Activated CD4-positive, alpha-beta T cell treated with anti-CD3 and anti-CD28 coated beads, Interleukin-2, amount 50 U/mL, for 4 hours (primary cell): ENCODE data around the gene MAPK10.
"Not testable (repeated sequence)": the region's sequence is repeated elsewhere in the genome, so short reads cannot be mapped to it uniquely, and the experiment has no call there.

ENCODE experiments used
- DNase-seq, 2 experiments: peaks; one replicate each; pipeline ENCODE4 v3.0.0-alpha.2; 2020

Gene MAPK10

GRCh38 chr4:86178211-86178610 is 181.6 kb downstream of the MAPK10 start:
- no peak for DNase-seq

DNA sequence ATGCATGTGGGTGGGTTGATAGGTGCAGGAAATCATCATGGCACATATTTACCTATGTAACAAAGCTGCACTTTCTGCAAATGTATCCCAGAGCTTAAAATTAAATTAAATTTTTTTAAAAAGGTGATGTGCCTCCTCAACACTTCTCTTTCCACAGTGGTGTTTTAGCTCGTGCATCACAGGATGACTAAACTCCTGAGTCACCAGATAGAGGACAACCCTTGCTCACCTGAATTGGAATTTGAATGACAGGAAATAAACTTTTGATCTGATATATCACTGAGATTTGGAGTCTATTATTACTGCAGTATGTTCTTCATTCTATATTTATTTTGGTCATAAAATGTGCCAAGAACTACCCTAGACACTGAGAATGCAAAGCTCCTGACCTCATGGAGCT is 185.3 kb downstream of the MAPK10 start:
- no peak for DNase-seq

DNA sequence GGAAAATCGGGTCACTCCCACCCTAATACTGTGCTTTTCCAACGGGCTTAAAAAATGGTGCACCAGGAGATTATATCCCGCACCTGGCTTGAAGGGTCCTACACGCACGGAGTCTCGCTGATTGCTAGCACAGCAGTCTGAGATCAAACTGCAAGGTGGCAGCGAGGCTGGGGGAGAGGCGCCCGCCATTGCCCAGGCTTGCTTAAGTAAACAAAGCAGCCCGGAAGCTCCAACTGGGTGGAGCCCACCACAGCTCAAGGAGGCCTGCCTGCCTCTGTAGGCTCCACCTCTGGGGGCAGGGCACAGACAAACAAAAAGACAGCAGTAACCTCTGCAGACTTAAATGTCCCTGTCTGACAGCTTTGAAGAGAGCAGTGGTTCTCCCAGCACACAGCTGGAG is 191.5 kb downstream of the MAPK10 start:
- DNase-seq = not testable (repeated sequence)

DNA sequence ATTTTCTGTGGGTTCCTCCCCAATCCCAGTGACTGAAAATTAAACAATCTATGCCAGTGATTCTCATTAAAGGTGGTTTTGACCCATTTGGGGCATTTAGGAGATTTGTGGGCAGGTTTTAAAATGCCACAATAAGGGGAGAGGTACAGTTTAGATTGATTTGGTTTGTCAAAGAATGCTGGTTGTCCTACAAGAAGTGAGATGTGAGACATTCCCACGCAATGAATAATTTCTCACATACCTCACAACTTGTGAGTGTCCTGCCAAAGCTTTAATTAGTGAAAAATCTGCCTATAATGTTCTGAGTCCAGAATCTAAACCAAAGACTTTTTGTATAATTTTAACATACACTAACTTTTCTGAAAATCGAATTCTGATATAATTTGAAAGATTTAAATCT is 199.4 kb downstream of the MAPK10 start:
- no peak for DNase-seq

GRCh38 chr4:86159216-86159615 is 200.6 kb downstream of the MAPK10 start:
- DNase-seq = no peak

DNA sequence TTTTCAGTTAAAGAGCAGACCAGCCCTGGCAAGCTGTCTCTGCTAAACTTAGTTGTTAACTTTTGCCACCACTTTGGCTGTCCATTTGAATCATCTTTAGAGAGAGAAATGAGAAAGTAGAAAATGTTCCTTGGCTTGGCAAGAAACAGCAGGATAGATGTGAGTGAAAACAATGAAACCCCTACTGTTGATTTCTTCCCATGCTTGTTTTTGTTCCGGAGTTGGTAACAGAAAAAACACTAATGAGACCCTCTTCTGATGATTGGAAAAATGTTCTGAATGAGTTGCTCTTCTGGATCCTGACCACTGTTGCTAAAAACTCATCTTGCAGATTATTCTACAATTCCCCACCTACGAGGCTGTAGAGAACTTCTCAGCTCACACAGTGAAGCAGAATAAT is 203.3 kb downstream of the MAPK10 start:
- DNase-seq = no peak

DNA sequence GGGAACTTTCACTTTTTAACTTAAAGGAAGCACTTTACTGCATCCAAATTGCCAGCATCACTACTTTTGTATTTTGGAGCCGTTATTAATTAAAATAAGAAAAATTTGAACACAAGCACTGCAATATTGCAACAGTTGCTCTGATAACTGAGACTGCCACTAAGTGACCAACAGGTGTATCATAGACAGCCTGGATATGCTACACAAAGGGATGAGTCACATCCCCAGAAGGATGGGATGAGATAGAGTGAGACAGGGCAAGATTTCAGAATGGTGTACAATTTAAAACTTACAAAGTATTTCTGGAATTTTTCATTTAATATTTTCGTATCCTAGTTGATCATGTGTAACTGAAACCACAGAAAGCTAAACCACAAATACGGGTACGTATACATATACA is 204.1 kb downstream of the MAPK10 start:
- no peak for DNase-seq

DNA sequence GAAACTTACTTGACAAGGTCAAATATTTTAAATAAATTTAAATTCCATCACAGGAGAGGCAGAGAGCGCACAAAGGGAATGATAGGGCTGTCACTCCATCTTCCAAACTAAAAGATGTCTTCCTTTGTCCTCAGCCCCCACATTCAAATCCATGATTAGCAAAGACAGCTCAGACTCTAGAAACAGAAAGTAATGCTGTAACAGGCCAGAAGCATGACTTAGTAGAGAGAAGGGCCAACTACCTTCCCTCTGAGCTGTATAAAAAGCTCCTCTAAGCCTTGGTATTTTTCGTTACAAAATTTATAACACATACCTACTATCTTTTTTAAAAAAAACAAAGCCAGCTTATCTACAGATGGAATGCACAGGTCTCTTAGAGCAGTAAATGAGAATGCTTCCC is 207.4 kb downstream of the MAPK10 start:
- DNase-seq = no peak

DNA sequence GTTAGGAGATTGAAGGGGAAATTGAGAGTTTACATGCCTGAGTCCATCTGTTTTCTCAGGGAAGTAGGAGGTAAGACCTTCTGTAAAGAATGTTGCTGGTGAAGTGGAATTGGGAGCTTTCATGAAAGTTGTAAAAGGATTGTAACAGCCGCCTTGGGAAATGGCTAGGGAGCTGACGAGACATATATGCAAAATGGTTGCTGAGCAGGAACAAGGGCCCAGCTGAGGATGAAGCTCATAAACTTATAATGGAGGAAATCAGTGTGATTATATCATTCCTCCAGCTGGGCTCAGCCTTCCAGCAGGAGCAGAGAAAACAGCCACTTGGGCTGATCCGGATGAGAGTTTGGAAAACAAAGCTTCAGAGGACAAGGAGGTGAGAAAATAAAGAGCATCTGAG is 208.7 kb downstream of the MAPK10 start:
- no peak for DNase-seq

DNA sequence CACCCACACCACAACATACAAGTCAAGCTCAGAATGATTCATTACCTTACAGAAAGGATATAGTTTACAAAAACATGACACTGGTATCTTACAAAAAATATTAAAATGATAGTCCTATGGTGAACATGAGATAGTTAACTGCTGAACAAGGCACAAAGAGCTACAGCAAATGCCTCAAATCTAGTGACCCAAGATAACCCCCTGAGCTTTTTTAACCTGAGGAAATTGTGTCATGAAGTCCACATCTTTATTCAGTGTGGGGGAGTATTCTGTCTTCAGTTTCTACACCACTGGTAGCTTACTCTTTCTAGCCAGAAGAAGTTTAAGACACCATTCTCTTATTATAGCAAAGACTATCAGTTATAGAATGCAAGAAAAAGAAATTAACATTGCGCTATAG is 218.7 kb downstream of the MAPK10 start:
- no peak for DNase-seq

GRCh38 chr4:86132468-86132867 is 227.4 kb downstream of the MAPK10 start:
- DNase-seq = no peak

DNA sequence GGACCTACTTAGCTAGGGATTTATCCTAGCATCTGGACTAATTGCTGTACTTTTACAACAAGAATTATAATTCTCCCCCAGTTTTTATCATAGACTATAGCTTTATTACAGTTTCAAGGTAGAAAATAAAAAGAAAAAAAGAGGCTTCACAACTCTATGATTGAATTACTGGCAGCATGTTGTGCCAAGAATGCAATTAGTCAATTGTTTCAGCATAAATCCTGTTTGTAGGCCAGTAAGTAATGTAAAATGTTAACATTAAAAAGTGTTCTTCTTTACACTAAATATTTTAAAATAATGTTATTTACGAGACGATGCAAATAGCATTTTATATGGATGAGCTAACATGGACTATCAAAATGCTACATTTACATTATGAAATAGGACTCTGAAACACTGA is 228.4 kb downstream of the MAPK10 start:
- no peak for DNase-seq

GRCh38 chr4:86130160-86130933 is 229.5 kb downstream of the MAPK10 start:
- no peak for DNase-seq

- DNase-seq = no peak
Observed at GRCh38 chr4:86129546-86129945, 230.3 kb downstream of the MAPK10 start.

- no peak for DNase-seq
Observed at GRCh38 chr4:86122404-86122803, 237.4 kb downstream of the MAPK10 start.

DNA sequence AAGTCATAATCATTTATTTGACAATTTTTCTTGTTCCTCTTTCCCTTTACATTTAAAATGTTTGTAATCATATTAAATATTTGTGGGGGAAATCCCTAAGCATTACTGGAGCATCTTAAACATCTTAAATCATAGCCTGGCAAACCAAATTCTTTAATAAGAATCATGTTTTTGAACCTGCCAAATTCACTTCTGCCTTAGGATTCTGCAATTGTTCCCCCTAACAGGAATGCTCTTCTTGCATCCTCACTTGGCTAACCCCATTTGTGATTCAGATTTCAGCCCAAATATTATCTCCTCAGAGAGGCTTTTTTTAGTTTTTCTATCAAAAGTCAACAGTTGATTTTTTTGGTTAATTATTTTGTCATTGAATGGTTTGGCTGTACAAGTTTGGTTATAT is 241.1 kb downstream of the MAPK10 start:
- no peak for DNase-seq

GRCh38 chr4:86117705-86118302 is 242.0 kb downstream of the MAPK10 start:
- DNase-seq = no peak

DNA sequence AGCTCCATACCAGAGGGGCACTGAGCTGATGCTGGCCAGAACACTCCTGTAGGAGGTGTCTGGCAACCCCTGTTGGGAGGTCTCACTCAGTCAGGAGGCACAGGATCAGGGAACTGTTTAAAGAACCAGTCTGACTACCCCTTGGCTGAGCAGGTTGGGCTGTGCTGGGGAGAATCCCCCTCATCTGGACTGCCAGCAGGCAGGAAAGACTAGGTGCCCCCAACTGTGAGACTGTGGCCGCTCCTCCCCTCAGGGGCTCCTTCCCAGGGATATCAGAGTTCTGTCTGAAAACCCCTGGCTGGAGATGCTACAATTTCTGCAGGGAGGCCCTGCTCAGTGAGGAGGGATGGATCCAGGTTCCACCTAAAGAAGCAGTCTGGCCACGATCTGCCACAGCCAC is 245.3 kb downstream of the MAPK10 start:
- DNase-seq = no peak

DNA sequence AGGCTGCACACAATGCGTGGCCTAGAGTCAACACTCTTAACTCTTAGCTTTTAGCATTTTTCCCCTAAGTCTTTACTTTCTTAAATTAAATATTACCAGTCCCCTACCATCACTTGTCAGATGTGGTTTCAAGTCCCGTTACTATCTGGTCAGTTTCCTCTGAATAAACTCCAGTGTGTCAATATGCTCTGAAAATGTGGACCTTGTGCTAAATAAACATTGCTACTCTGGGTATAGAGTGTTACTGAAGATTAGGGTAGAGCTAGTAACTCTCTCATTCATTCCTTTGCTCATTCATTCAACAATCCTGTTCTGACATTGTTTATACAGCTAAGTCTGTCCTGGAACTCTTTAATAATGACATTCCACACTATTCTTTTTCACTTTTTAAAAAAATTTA is 251.0 kb downstream of the MAPK10 start:
- DNase-seq = no peak

DNA sequence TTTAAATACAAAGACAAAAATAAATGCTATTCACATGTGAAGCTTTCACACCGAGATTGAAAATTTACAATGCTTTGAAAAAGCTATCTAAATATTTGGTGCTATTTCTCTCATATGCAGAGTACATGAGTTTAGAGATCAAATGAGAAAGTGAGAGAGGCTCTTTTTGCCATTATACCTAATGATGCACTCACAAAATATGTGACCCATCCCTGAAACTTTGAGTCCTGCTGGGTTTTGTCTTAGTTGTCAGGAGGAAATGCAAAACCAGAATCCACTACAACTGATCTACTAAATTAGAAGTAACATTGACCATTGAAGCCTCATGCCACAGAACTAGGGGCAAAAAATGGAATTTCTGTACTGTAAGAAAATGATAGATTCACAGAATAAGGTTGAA is 251.7 kb downstream of the MAPK10 start:
- no peak for DNase-seq

GRCh38 chr4:86107112-86107511 is 252.7 kb downstream of the MAPK10 start:
- DNase-seq = no peak

DNA sequence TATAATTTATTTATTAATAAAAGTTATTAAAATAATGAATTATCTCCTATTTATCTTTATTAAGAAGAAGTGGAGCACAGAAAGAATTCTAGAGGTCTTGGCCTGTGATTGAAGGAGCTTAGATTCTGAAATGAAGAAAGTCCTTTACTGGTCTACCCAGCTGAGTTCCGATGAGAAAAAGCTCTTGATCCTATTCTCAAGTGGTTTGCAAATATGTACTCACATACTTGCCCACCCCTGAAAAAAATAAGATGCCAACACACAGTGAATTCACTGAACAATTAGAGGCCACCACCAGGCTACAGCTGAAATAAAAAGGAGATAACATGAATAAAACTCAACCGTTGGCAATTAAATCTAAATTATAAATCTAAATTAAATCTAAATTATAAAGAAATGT is 253.4 kb downstream of the MAPK10 start:
- no peak for DNase-seq

DNA sequence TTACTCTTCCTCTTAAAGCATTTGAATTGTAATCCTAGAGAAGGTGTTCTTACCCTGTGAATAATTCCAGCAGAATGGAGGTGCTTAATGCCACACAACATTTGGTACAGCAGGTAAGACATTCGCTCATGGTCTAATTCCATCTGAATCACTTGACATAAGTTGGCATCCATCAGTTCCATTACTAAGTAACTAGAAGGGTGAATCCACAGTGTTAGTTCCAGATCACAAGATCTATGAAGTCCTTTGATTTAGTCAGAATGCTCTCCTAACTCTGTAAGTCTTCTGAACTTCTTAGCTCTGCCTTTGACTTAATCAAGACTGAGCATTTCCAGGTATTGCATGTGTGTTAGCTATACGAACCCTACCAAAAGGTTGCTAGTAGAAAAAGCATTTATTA is 258.0 kb downstream of the MAPK10 start:
- no peak for DNase-seq

DNA sequence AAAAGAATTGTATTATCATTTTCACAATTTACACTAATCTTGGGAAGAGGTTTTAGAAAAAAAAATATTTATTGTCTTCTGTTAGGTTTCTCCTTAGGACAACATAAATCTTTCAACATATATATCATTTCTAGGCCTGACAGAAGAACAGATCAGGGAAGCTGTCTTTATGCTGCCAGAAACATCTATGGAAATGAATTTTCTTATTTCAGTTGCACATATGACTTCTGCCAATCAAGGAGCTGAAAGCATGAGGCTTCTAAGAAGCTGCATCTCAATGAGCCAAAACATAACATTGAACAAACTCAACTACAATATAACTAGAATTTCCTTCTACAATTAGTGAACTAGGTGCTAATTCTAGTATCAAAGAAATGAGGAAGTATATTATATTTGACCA is 258.4 kb downstream of the MAPK10 start:
- no peak for DNase-seq
